Endothelial cell (in vitro differentiated cells): ENCODE results near the gene UBASH3B. TPM values are rescaled to one million over a fixed set of nuclear protein-coding genes. Genes with fewer than 3 reads are reported as not detected.

Experiments used
- DNase-seq: peaks from one replicate; pipeline ENCODE4 v3.0.0; 2021; ENCODE audit warnings: low spot score
- H3K27ac Mint-ChIP-seq: one replicate; pipeline ENCODE4 v1.8.0; 2021; ENCODE audit warnings: mixed read lengths, inconsistent platforms; ENCODE audit not compliant: unreplicated experiment
- H3K27me3 Mint-ChIP-seq: one replicate; pipeline ENCODE4 v1.8.0; 2021; ENCODE audit warnings: mild to moderate bottlenecking, moderate library complexity, mixed read lengths, inconsistent platforms; ENCODE audit not compliant: unreplicated experiment
- H3K36me3 Mint-ChIP-seq: one replicate; pipeline ENCODE4 v1.8.0; 2021; ENCODE audit warnings: mild to moderate bottlenecking, low read depth, mixed read lengths, inconsistent platforms; ENCODE audit not compliant: unreplicated experiment
- H3K4me1 Mint-ChIP-seq: one replicate; pipeline ENCODE4 v1.8.0; 2021; ENCODE audit warnings: mild to moderate bottlenecking, mixed read lengths, inconsistent platforms; ENCODE audit not compliant: unreplicated experiment
- H3K4me3 Mint-ChIP-seq: one replicate; pipeline ENCODE4 v1.8.0; 2021; ENCODE audit warnings: mild to moderate bottlenecking, mixed read lengths, inconsistent platforms; ENCODE audit not compliant: unreplicated experiment
- H3K9me3 Mint-ChIP-seq: one replicate; pipeline ENCODE4 v1.8.0; 2021; ENCODE audit warnings: mixed read lengths, inconsistent platforms; ENCODE audit not compliant: unreplicated experiment
- total RNA-seq: library from RNA; stranded (reverse); fragmentation: NEBNext Ultra II Directional; extraction: Animal tissue kit (Norgen Biotek cat#: 25700); gene quantifications from one replicate; pipeline ENCODE4 v1.2.1, GENCODE V29; 2021; ENCODE audit not compliant: unreplicated experiment
- TF ChIP-seq, protein P1 (sequence below): fragments of 200-600 bp; sonication (generic); IDR thresholded peaks from one replicate; pipeline ENCODE4 v1.5.0; 2021; ENCODE audit warnings: antibody characterized with exemption; ENCODE audit not compliant: unreplicated experiment

UBASH3B gene
- total RNA-seq, 1 donor from 2014 or later, result 43.3 TPM

GRCh38 chr11:122779047-122779629, 123.6 kb downstream of the UBASH3B start:
- no peak for DNase-seq

GRCh38 chr11:122780296-122780949, 124.9 kb downstream of the UBASH3B start:
- H3K4me1 Mint-ChIP-seq, result peaks cover 56% of the 10 kb centered on the region
- peak overlapping the region; percentile 39 for H3K27ac Mint-ChIP-seq
- no peak for DNase-seq
- TF ChIP-seq, protein P1, sequence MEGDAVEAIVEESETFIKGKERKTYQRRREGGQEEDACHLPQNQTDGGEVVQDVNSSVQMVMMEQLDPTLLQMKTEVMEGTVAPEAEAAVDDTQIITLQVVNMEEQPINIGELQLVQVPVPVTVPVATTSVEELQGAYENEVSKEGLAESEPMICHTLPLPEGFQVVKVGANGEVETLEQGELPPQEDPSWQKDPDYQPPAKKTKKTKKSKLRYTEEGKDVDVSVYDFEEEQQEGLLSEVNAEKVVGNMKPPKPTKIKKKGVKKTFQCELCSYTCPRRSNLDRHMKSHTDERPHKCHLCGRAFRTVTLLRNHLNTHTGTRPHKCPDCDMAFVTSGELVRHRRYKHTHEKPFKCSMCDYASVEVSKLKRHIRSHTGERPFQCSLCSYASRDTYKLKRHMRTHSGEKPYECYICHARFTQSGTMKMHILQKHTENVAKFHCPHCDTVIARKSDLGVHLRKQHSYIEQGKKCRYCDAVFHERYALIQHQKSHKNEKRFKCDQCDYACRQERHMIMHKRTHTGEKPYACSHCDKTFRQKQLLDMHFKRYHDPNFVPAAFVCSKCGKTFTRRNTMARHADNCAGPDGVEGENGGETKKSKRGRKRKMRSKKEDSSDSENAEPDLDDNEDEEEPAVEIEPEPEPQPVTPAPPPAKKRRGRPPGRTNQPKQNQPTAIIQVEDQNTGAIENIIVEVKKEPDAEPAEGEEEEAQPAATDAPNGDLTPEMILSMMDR, result no peak
- H3K9me3 Mint-ChIP-seq, result no peaks in the 10 kb centered on the region
- H3K4me3 Mint-ChIP-seq, result no peak overlapping the region
- peaks cover 17% of the 10 kb centered on the region for H3K36me3 Mint-ChIP-seq
- peaks cover 8% of the 10 kb centered on the region for H3K27me3 Mint-ChIP-seq

More at GRCh38 chr11:122779047-122779629, 123.6 kb downstream of the UBASH3B start:
- Mint-ChIP-seq H3K9me3 (no peaks in the 10 kb centered on the region), H3K27ac (peak overlapping the region; percentile 39), H3K4me1 (peaks cover 62% of the 10 kb centered on the region), H3K27me3 (peaks cover 8% of the 10 kb centered on the region), H3K4me3 (no peak overlapping the region), H3K36me3 (peaks cover 17% of the 10 kb centered on the region)
- TF ChIP-seq, protein P1, result no peak

- DNase-seq, result peak; percentile 92
- H3K9me3 Mint-ChIP-seq, result no peaks in the 10 kb centered on the region
- H3K27me3 Mint-ChIP-seq, result peaks cover 8% of the 10 kb centered on the region
- peaks cover 44% of the 10 kb centered on the region for H3K4me1 Mint-ChIP-seq
- TF ChIP-seq, protein P1, result peak; percentile 92
- no peak overlapping the region for H3K4me3 Mint-ChIP-seq
- H3K36me3 Mint-ChIP-seq, result peaks cover 21% of the 10 kb centered on the region
- no peak overlapping the region for H3K27ac Mint-ChIP-seq
Measured at GRCh38 chr11:122781378-122782195, 126.1 kb downstream of the UBASH3B start.

- no peak overlapping the region for H3K27ac Mint-ChIP-seq
- H3K4me1 Mint-ChIP-seq, result peaks cover 39% of the 10 kb centered on the region
- peaks cover 24% of the 10 kb centered on the region for H3K36me3 Mint-ChIP-seq
- DNase-seq, result no peak
- no peaks in the 10 kb centered on the region for H3K9me3 Mint-ChIP-seq
- no peak overlapping the region for H3K4me3 Mint-ChIP-seq
- H3K27me3 Mint-ChIP-seq, result peaks cover 8% of the 10 kb centered on the region
- TF ChIP-seq, protein P1, result no peak
Measured at GRCh38 chr11:122782222-122782621, 126.7 kb downstream of the UBASH3B start.
